ENCODE results near the gene POLR1B.

POLR1B gene

DNA sequence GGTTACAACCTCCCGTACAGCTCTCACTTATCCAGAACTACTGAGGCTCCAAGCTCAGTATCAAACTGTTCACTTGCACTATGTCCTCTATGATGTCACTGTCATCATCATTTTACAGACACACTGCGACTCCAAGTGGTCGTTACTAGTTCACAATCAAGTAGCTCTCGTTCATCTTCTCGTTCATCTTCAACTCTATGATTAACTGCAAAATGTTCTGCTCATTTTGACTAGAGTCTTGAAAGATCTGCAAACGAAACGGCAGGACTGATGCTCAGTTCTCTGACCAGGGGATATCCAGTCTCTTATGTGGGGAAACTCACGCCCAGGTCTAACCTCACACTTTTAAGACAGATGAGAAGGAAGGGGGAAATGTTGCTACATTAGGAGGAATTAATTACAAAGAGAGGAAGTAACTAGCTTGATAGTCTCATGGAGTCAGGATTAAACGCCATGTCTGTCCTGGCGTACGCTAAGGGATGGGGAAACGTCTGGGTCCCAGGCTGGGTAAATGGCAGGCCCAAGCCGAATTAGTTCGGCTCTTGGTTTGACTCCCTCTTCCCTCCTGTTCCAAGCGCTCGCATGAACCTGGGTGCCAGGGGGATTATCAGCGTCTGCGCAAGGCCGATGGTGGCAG, 41.4 kb downstream of the POLR1B start:
- H3K4me3 ChIP-seq (ENCODE audit: low read length) = peak overlapping the region; percentile 82
- no peaks in the 10 kb centered on the region for H3K27me3 ChIP-seq (ENCODE audit: control insufficient read depth, low read length)
- no peaks in the 10 kb centered on the region for H3K9me2 ChIP-seq (replicated peaks; ENCODE audit: control insufficient read depth, low read length)
- peaks cover 12% of the 10 kb centered on the region for H3K36me3 ChIP-seq (ENCODE audit: control insufficient read depth, low read length)
- TF ChIP-seq, protein P1, sequence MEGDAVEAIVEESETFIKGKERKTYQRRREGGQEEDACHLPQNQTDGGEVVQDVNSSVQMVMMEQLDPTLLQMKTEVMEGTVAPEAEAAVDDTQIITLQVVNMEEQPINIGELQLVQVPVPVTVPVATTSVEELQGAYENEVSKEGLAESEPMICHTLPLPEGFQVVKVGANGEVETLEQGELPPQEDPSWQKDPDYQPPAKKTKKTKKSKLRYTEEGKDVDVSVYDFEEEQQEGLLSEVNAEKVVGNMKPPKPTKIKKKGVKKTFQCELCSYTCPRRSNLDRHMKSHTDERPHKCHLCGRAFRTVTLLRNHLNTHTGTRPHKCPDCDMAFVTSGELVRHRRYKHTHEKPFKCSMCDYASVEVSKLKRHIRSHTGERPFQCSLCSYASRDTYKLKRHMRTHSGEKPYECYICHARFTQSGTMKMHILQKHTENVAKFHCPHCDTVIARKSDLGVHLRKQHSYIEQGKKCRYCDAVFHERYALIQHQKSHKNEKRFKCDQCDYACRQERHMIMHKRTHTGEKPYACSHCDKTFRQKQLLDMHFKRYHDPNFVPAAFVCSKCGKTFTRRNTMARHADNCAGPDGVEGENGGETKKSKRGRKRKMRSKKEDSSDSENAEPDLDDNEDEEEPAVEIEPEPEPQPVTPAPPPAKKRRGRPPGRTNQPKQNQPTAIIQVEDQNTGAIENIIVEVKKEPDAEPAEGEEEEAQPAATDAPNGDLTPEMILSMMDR (IDR thresholded peaks at IDR 0.05; ENCODE audit: low read depth, low read length, poor library complexity, severe bottlenecking) = peak; percentile 61
- TF ChIP-seq EZH2phosphoT487 (IDR thresholded peaks at IDR 0.05; ENCODE audit: borderline replicate concordance, low read length) = no peak
- peak overlapping the region; percentile 82 for H3K4me2 ChIP-seq (ENCODE audit: low read length)
- peaks cover 33% of the 10 kb centered on the region for H3K4me1 ChIP-seq (ENCODE audit: control insufficient read depth, low read length)
- H3K27ac ChIP-seq (ENCODE audit: low read depth, low read length) = peak overlapping the region; percentile 85
- no peaks in the 10 kb centered on the region for H3K9me3 ChIP-seq (ENCODE audit: control insufficient read depth, insufficient read depth, low read length)
- no peaks in the 10 kb centered on the region for H4K20me1 ChIP-seq (ENCODE audit: control insufficient read depth, insufficient read depth, low read depth, low read length)
- H3F3A ChIP-seq (ENCODE audit: control insufficient read depth, insufficient read depth) = peaks cover 35% of the 10 kb centered on the region
- peaks cover 29% of the 10 kb centered on the region for H3K79me2 ChIP-seq (ENCODE audit: control insufficient read depth, low read length)

DNA sequence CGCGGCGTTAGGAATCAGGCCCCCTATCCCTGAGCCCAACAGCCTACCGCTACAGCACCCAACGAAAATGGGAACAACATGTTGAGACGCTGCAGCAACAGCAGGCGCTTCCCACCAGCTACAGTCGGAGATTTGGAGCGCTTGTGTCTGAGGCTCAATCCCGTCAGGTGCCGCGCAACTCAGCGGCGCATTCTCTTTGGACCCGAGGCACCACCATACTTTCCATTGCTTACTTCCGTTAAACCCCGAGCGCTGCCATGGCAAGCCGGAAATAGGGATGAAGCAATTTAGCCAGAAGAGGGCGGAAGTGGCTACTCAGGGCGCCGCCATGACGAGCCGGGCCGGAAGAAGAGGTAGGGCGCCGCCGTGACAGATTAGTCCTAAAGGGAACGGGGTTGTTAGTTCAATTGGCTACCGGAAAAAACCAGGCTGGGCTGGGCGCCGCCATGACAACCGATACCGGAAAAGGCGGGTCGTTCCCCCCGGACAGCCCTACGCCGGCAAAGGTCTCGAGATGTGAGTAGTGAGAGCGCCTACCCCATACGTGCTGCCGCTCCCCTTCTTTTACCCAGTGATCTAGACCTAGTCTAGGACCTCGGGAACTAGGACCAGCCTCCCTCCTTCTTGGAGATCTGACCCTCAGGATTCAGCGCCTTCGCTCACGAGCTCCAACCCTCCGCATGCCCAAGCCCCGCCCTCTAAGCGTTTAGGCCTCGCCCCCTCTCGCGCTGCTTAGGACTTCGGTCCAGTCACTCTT, 42.0 kb downstream of the POLR1B start, which contains the start of gene CHCHD5:
CHCHD5 (plus strand) TSS at position 476 of the 757 bp plus-strand sequence; CDS start at position 515, 39 bp downstream.
- Histone ChIP-seq H3K4me1 (ENCODE audit: control insufficient read depth, low read length) (peaks cover 33% of the 10 kb centered on the region), H3K4me2 (ENCODE audit: low read length) (peak within 1 kb of the TSS; percentile 82), H3K9me3 (ENCODE audit: control insufficient read depth, insufficient read depth, low read length) (no peaks in the 10 kb centered on the region), H3K79me2 (ENCODE audit: control insufficient read depth, low read length) (peaks cover 29% of the 10 kb centered on the region), H3F3A (ENCODE audit: control insufficient read depth, insufficient read depth) (peaks cover 33% of the 10 kb centered on the region), H4K20me1 (ENCODE audit: control insufficient read depth, insufficient read depth, low read depth, low read length) (no peaks in the 10 kb centered on the region), H3K36me3 (ENCODE audit: control insufficient read depth, low read length) (peaks cover 14% of the 10 kb centered on the region), H3K27ac (ENCODE audit: low read depth, low read length) (peak within 1 kb of the TSS; percentile 85), H3K9me2 (replicated peaks; ENCODE audit: control insufficient read depth, low read length) (no peaks in the 10 kb centered on the region), H3K4me3 (ENCODE audit: low read length) (peak within 1 kb of the TSS; percentile 82), H3K27me3 (ENCODE audit: control insufficient read depth, low read length) (no peaks in the 10 kb centered on the region)
- TF ChIP-seq, protein P1 (IDR thresholded peaks at IDR 0.05; ENCODE audit: low read depth, low read length, poor library complexity, severe bottlenecking) = no peak
- no peak for TF ChIP-seq EZH2phosphoT487 (IDR thresholded peaks at IDR 0.05; ENCODE audit: borderline replicate concordance, low read length)

DNA sequence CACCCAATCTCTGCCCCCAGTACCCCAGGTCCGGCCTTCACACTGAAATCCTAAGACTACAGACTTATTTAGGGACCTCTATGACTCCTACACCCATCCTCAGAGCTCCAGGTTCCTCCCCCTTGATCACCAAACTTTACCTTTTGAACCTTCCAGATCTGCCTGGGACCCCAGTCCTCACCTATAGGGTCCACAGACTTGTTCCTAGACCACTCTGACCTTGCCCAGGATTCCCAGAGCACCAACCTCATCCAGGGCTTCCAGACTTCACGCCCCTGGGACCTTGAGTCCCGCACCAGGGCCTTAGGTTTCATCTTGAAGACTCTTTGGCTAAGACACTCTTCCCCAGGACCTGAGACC, 42.6 kb downstream of the POLR1B start:
- Histone ChIP-seq H4K20me1 (ENCODE audit: control insufficient read depth, insufficient read depth, low read depth, low read length) (no peaks in the 10 kb centered on the region), H3K27ac (ENCODE audit: low read depth, low read length) (peak overlapping the region; percentile 85), H3K36me3 (ENCODE audit: control insufficient read depth, low read length) (peaks cover 14% of the 10 kb centered on the region), H3K4me1 (ENCODE audit: control insufficient read depth, low read length) (peaks cover 33% of the 10 kb centered on the region), H3K27me3 (ENCODE audit: control insufficient read depth, low read length) (no peaks in the 10 kb centered on the region), H3K4me2 (ENCODE audit: low read length) (peak overlapping the region; percentile 82), H3K9me2 (replicated peaks; ENCODE audit: control insufficient read depth, low read length) (no peaks in the 10 kb centered on the region), H3K79me2 (ENCODE audit: control insufficient read depth, low read length) (peaks cover 29% of the 10 kb centered on the region), H3F3A (ENCODE audit: control insufficient read depth, insufficient read depth) (peaks cover 27% of the 10 kb centered on the region), H3K4me3 (ENCODE audit: low read length) (peak overlapping the region; percentile 82), H3K9me3 (ENCODE audit: control insufficient read depth, insufficient read depth, low read length) (no peaks in the 10 kb centered on the region)
- no peak for TF ChIP-seq EZH2phosphoT487 (IDR thresholded peaks at IDR 0.05; ENCODE audit: borderline replicate concordance, low read length)
- TF ChIP-seq, protein P1 (IDR thresholded peaks at IDR 0.05; ENCODE audit: low read depth, low read length, poor library complexity, severe bottlenecking) = no peak
